Osteocyte (in vitro differentiated cells): ENCODE results near the gene PLEKHA1. TPM values are rescaled to one million over a fixed set of nuclear protein-coding genes. Genes with fewer than 3 reads are reported as not detected.
A peak's percentile ranks its signal among the peaks of the same experiment; 100 is the strongest.

Experiments used
- DNase-seq: peaks from one replicate; pipeline ENCODE4 v3.0.0; 2021; ENCODE audit warnings: mixed read lengths; ENCODE audit not compliant: unreplicated experiment; ENCODE audit errors: extremely low spot score
- H3K27ac Mint-ChIP-seq: one replicate; pipeline ENCODE4 v1.8.0; 2021; ENCODE audit warnings: mild to moderate bottlenecking, mixed read lengths; ENCODE audit not compliant: unreplicated experiment
- H3K27me3 Mint-ChIP-seq: one replicate; pipeline ENCODE4 v1.8.0; 2021; ENCODE audit warnings: mixed read lengths; ENCODE audit not compliant: unreplicated experiment
- H3K36me3 Mint-ChIP-seq: one replicate; pipeline ENCODE4 v1.8.0; 2021; ENCODE audit warnings: mixed read lengths; ENCODE audit not compliant: unreplicated experiment
- H3K4me1 Mint-ChIP-seq: one replicate; pipeline ENCODE4 v1.8.0; 2021; ENCODE audit warnings: mixed read lengths; ENCODE audit not compliant: unreplicated experiment
- H3K4me3 Mint-ChIP-seq: one replicate; pipeline ENCODE4 v1.8.0; 2021; ENCODE audit warnings: mild to moderate bottlenecking, moderate library complexity, mixed read lengths; ENCODE audit not compliant: unreplicated experiment
- H3K9me3 Mint-ChIP-seq: one replicate; pipeline ENCODE4 v1.8.0; 2021; ENCODE audit warnings: mixed read lengths; ENCODE audit not compliant: unreplicated experiment
- CTCF ChIP-seq: fragments of 200-600 bp; sonication (generic); IDR thresholded peaks from 2 replicates; pipeline ENCODE4 v1.5.0; 2021; ENCODE audit warnings: antibody characterized with exemption, mild to moderate bottlenecking, moderate library complexity
- total RNA-seq: library from RNA; stranded (reverse); gene quantifications from 2 replicates; pipeline ENCODE4 v1.2.1, GENCODE V29; 2021

Gene PLEKHA1
- total RNA-seq, 1 donor from 2014 or later = 62.8 TPM

DNA sequence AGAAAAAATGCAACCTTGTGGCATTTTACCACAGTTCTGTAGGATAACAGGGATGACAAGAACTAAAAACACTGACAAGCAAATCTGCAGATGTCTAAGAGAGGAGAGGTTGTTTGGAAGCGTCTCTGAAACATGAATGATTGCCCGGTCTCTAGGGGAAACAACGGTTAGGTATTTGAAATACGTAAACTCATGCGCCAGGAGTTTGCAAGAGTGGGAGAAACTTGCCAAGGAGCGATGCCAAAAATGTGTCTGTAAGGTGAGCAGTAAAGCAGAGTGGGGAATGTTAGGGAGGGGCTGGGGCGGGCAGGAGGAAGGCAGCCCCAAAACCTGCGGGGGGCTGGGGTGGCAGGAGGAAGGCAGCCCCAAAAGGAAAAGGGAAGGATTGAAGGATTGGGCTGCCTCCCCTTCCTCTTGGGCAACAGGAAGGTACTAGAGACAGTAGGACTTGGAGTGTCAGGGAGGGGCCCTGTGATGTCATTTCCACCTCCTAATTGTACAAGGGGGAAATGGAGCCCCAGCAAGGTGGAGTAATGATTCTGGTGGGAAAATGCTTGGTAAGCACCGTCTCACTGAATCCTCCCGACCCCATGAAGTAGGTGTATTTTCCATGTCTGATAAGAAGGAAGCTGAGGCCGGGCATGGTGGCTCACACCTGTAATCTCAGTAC lies 33.2 kb upstream of the PLEKHA1 start:
- Mint-ChIP-seq H3K4me1 (peaks cover 26% of the 10 kb centered on the region), H3K36me3 (no peaks in the 10 kb centered on the region), H3K27me3 (no peaks in the 10 kb centered on the region), H3K9me3 (no peaks in the 10 kb centered on the region), H3K4me3 (no peak overlapping the region), H3K27ac (no peak overlapping the region)
- DNase-seq = no peak
- no peak for TF ChIP-seq CTCF

GRCh38 chr10:122342293-122343134 lies 32.0 kb upstream of the PLEKHA1 start:
- DNase-seq = no peak
- Mint-ChIP-seq H3K4me1 (peaks cover 26% of the 10 kb centered on the region), H3K36me3 (no peaks in the 10 kb centered on the region), H3K9me3 (no peaks in the 10 kb centered on the region), H3K27ac (peak overlapping the region; percentile 48), H3K27me3 (no peaks in the 10 kb centered on the region), H3K4me3 (no peak overlapping the region)
- TF ChIP-seq CTCF = peak; percentile 85

DNA sequence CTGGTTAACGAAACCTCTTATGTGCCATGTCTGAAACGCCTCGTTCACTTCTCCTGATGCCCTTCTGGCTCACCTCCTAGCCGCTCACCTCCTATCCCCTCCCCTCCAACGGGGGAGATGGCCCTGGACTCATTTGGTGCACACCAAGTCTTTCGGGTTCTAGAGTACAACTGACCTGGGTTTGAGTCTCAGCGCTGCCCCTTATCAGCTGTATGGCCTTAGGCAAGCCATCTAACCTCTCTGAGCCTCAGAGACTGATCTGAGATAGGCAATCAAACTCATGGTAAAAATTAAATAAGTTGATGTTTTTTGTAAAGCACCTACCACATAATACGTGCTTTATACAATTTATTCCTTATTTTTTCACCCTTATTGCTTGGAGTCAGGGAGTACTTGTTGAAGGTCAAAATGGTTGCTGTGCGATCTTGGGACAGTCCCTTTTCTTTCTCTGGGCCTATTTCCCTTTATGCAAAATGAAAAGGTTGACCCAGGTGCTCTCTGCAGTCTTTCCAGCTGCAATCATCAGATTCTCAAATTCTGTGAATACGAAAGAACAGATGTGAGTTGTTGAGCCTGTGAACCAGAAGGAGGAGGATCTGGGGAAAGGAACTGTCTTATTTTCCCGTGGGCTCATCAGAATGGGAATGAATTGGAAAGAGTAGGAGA lies 31.2 kb upstream of the PLEKHA1 start:
- H3K4me1 Mint-ChIP-seq = peaks cover 26% of the 10 kb centered on the region
- H3K27ac Mint-ChIP-seq = no peak overlapping the region
- no peak for TF ChIP-seq CTCF
- no peaks in the 10 kb centered on the region for H3K36me3 Mint-ChIP-seq
- DNase-seq = no peak
- no peaks in the 10 kb centered on the region for H3K9me3 Mint-ChIP-seq
- H3K4me3 Mint-ChIP-seq = no peak overlapping the region
- no peaks in the 10 kb centered on the region for H3K27me3 Mint-ChIP-seq

- TF ChIP-seq CTCF = no peak
- Mint-ChIP-seq H3K36me3 (no peaks in the 10 kb centered on the region), H3K4me3 (no peak overlapping the region), H3K4me1 (peaks cover 26% of the 10 kb centered on the region), H3K27me3 (no peaks in the 10 kb centered on the region), H3K27ac (no peak overlapping the region), H3K9me3 (no peaks in the 10 kb centered on the region)
- no peak for DNase-seq
Observed at GRCh38 chr10:122343936-122344335, 30.6 kb upstream of the PLEKHA1 start.

- TF ChIP-seq CTCF = no peak
- Mint-ChIP-seq H3K27me3 (no peaks in the 10 kb centered on the region), H3K4me1 (peaks cover 26% of the 10 kb centered on the region), H3K9me3 (no peaks in the 10 kb centered on the region), H3K27ac (peak overlapping the region; percentile 37), H3K36me3 (no peaks in the 10 kb centered on the region), H3K4me3 (no peak overlapping the region)
- no peak for DNase-seq
Observed at GRCh38 chr10:122344741-122345258, 29.7 kb upstream of the PLEKHA1 start.
